Measurements from ENCODE around the gene CYP46A1. TPM values are rescaled to one million over a fixed set of nuclear protein-coding genes. Genes with fewer than 3 reads are reported as not detected.

The CYP46A1 gene
- total RNA-seq, 1 experiment from 2014 or later, result 0.36 TPM

- no peaks in the 10 kb centered on the region for H3K9me3 ChIP-seq (ENCODE audit: control insufficient read depth, insufficient read depth, low read depth, low read length)
- no peaks in the 10 kb centered on the region for H3K27me3 ChIP-seq (ENCODE audit: control insufficient read depth, insufficient read depth, low read length)
- ATAC-seq (no peak), DNase-seq (ENCODE audit: low read depth, low spot score) (no peak)
- POLR2A ChIA-PET, result interaction anchor here (0.6 kb wide), 1 partner anchor 38 kb away, joined by 4 read pairs; no protein-coding TSS in a partner anchor
- intact Hi-C loops (cut with micrococcal nuclease; ENCODE audit: unreplicated experiment), result no loop called here
- CTCF ChIA-PET, result no interaction called here
- TF ChIP-seq SIN3A (IDR thresholded peaks at IDR 0.05; ENCODE audit: borderline replicate concordance, insufficient read depth, low read depth, low read length) (no peak), CTCF (IDR thresholded peaks at IDR 0.05) (no peak), REST (IDR thresholded peaks at IDR 0.05; ENCODE audit: insufficient read depth in 1 of 2, low read depth in 2 of 2, low read length in 1 of 2) (no peak), TCF7L2 (IDR thresholded peaks at IDR 0.05; ENCODE audit: low read depth, low read length) (no peak), POLR2AphosphoS5 (IDR thresholded peaks at IDR 0.05; ENCODE audit: low read depth, low read length) (no peak)
- no peak overlapping the region for H3K4me3 ChIP-seq (ENCODE audit: low read depth in 2 of 2, low read length in 2 of 2)
- no peaks in the 10 kb centered on the region for H3K36me3 ChIP-seq (ENCODE audit: control insufficient read depth, insufficient read depth, low read length)
- H3K4me1 ChIP-seq (ENCODE audit: control insufficient read depth, insufficient read depth, low read length), result no peaks in the 10 kb centered on the region
- no peak overlapping the region for H3K27ac ChIP-seq (ENCODE audit: low read length)
- in situ Hi-C loops (cut with HindIII; ENCODE audit: low pct_unique_long_range_greater_than_20kb, low sequenced_read_pairs), result no loop called here
- BruUV-seq (replicated peaks), result no TSS peak
Measured at GRCh38 chr14:99718031-99718810, 34.1 kb downstream of the CYP46A1 start.

GRCh38 chr14:99718811-99719192 lies 34.7 kb downstream of the CYP46A1 start:
- H3K27ac ChIP-seq (ENCODE audit: low read length), result no peak overlapping the region
- no peaks in the 10 kb centered on the region for H3K4me1 ChIP-seq (ENCODE audit: control insufficient read depth, insufficient read depth, low read length)
- in situ Hi-C loops (cut with HindIII; ENCODE audit: low pct_unique_long_range_greater_than_20kb, low sequenced_read_pairs), result no loop called here
- DNase-seq (ENCODE audit: low read depth, low spot score) (no peak), ATAC-seq (no peak)
- intact Hi-C loops (cut with micrococcal nuclease; ENCODE audit: unreplicated experiment), result no loop called here
- ChIA-PET CTCF (no interaction called here), POLR2A (interaction anchor here (0.6 kb wide), 1 partner anchor 39 kb away, joined by 4 read pairs; no protein-coding TSS in a partner anchor)
- no TSS peak for BruUV-seq (replicated peaks)
- H3K4me3 ChIP-seq (ENCODE audit: low read depth in 2 of 2, low read length in 2 of 2), result no peak overlapping the region
- no peaks in the 10 kb centered on the region for H3K9me3 ChIP-seq (ENCODE audit: control insufficient read depth, insufficient read depth, low read depth, low read length)
- no peak for TF ChIP-seq TCF7L2 (IDR thresholded peaks at IDR 0.05; ENCODE audit: low read depth, low read length)
- TF ChIP-seq REST (IDR thresholded peaks at IDR 0.05; ENCODE audit: insufficient read depth in 1 of 2, low read depth in 2 of 2, low read length in 1 of 2), result no peak
- TF ChIP-seq SIN3A (IDR thresholded peaks at IDR 0.05; ENCODE audit: borderline replicate concordance, insufficient read depth, low read depth, low read length), result no peak
- TF ChIP-seq POLR2AphosphoS5 (IDR thresholded peaks at IDR 0.05; ENCODE audit: low read depth, low read length), result no peak
- no peak for TF ChIP-seq CTCF (IDR thresholded peaks at IDR 0.05)
- no peaks in the 10 kb centered on the region for H3K27me3 ChIP-seq (ENCODE audit: control insufficient read depth, insufficient read depth, low read length)
- H3K36me3 ChIP-seq (ENCODE audit: control insufficient read depth, insufficient read depth, low read length), result no peaks in the 10 kb centered on the region

Data from Panc1 (cell line).